ENCODE results near the gene PCMT1.
"Not testable (repeated sequence)": the region's sequence is repeated elsewhere in the genome, so short reads cannot be mapped to it uniquely, and the experiment has no call there.

PCMT1 gene

GRCh38 chr6:149823013-149823412 is 73.5 kb downstream of the PCMT1 start:
- no peak for DNase-seq

DNA sequence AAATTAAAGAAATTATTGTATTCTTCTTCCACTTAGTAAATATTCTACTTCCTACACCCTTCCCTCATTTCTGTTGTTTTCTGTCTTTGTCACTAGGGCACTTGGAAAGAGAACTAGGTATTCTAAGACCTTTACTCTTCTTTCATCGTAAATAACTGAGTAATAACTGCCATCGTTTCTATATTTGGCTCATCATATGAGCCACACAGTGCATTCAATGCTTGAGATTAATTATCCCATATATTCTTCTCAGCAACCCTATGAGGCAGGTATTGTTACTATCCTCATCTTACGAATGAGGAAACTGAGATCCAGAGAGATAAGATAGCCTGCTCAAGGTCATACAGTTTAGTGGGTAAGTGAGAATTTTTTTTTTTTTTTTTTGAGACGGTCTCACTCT is 75.8 kb downstream of the PCMT1 start:
- no peak for DNase-seq

DNA sequence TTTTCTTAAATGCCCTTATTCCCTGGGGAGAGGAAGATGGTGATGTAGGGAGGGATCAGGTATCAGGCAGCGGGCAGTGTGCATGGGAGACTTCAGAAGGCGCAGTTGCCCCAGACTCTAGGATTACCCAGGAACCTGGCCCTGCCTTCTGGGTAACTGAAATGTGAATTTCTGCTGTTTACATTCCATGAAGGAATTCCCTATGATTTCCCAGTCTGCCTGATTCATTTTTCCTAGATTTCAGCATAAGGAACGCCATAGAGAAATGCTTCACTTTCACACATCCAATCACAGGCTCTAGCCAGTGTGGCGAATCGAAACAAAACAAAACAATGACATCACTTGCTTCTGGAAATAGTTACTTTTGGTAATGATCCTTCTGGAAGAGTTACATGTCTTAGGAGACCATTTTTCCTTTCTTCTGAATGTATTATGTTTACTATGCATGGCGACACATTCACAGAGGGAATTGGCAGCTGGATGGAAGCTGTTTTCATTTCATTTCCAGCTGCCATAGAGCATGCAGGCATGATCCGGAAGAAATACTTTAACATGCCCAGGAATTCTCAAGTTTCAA is 81.3 kb downstream of the PCMT1 start:
- DNase-seq, result no peak

DNA sequence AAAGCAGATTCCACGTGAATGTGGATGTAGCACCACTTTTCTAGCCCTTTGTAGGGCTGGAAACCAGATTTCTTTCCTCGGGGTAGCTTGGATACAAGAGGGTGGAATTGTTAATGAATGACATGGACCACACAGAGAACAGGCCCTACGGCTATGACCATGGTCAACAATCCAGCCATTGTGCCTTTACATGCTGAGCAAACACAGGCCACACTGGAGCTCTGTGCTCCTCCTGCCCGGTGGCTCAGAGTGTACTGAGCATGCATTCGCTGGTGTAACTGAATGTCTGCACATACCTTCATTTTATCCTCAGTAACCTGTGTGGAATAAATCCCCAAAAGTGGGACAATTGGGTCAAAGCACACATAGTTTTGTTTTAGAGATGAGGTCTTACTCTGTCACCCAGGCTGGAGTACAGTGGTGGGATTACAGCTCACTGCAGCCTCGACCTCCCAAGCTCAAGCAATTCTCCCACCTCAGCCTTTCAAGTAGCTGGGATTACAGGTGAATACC is 81.8 kb downstream of the PCMT1 start:
- no peak for DNase-seq

DNA sequence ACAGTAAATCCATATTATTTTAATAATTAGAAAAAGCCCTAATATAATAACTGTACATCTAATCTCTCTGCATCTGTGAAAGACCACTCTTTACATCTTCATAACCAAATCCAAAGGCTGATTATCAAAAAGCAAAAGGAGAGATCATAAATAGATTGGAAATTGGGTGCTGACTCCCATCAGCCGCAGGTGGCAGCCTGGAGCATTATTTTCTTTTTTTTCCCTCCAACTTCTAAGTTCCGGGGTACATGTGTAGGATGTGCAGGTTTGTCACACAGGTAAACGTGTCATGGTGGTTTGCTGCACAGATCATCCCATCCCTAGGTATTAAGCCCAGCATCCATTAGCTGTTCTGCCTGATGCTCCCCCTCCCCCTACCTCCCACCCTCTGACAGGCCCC is 84.1 kb downstream of the PCMT1 start:
- no peak for DNase-seq

DNA sequence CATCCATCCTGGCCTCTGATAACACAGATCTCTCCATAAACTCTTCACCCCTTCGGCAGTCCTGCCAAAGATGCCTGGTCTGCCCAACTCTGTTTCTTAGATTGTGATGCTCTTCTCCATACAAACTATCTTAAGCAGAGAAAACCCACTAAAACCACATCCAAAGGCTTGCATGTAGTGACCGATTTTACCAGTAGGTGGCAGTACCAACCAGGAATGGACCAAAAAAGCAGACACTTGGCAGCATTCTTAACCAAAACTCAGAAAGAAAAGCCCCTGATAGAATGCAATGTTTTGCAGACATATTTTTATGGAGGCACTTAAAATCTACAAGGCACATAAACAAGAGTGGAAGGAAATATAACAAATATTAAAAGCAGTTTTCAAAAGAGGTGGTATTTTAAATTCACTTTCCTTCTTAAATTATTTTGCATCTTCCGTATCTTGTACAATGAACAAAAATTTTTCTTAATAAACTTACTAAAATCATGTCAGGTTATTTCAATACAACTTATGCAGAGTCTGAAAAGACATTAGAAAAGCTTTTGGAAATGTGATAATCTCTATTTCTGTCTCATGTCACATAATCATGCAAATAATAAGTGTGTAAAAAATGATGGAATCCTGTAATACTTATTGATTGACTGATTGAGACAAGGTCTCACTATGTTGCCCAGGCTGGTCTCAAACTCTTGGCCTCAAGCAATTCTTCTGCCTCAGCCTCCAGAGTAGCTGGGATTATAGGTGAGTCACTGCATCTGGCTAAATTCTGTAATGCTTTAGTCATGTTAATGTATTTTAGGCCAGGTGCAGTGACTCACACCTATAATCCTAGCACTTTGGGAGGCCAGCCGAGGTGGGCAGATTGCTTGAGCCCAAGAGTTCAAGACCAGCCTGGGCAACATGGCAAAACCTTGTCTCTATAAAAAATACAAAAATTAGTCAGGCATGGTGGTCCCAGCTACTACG is 85.3 kb downstream of the PCMT1 start:
- peak; percentile 45 to 86 (median 54) for DNase-seq

- DNase-seq, result peak in 2 of 6 experiments; percentile 5 to 10
Observed at GRCh38 chr6:149840345-149841075, 91.0 kb downstream of the PCMT1 start.

DNA sequence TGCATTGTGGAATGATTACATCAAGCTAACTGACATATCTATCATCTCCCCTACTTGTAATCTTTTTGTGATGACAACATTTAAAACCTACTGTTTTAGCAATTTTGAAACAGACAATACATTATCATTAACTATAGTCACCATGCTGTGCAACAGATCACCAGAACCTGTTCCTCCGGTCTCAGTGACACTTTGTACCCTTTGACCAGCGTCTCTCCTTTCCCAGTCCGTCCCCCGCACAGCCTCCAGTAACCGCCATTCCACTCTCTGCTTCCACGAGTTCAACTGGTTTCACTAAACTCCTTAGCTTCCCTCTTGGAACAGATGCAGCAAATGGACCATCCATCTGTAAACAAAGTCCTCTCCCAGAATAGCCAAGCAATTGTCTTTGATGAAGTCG is 92.8 kb downstream of the PCMT1 start:
- no peak for DNase-seq

- DNase-seq, result no peak
Observed at GRCh38 chr6:149843051-149843633, 93.6 kb downstream of the PCMT1 start.

DNA sequence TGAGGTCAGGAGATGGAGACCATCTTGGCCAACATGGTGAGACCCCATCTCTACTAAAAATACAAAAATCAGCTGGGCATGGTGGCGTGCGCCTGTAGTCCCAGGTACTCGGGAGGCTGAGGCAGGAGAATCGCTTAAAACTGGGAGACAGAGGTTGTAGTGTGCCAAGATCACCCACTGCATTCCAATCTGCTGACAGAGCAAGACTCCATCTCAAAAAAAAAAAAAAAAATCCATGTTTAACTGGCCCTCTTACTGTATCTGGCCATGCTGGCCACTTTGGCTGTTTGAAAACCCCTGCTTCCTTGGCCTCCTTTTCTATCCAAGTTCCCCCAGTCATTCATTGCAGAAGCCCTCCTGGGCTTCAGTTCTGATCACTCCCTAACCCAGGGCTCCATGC is 94.5 kb downstream of the PCMT1 start:
- not testable (repeated sequence) for DNase-seq

DNA sequence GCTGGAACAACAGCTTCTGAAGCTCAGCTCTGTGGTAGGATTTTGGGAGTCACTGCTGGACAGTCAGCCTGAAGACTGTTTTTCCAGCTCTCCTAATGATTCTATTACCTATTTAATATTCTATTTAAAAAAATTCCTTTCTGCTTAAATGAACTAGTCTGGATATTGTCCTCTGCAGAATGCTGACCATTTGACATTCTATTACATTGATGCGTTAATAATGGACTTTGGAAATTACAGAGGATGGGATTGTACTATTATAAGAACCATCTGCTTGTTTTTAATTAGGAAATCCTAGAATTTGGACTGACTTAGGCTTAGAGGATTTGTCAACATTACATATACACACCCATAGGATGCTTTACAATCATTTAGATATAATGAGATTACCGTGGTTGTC is 94.9 kb downstream of the PCMT1 start:
- no peak for DNase-seq

GRCh38 chr6:149845549-149845948 is 96.0 kb downstream of the PCMT1 start:
- DNase-seq, result no peak

DNA sequence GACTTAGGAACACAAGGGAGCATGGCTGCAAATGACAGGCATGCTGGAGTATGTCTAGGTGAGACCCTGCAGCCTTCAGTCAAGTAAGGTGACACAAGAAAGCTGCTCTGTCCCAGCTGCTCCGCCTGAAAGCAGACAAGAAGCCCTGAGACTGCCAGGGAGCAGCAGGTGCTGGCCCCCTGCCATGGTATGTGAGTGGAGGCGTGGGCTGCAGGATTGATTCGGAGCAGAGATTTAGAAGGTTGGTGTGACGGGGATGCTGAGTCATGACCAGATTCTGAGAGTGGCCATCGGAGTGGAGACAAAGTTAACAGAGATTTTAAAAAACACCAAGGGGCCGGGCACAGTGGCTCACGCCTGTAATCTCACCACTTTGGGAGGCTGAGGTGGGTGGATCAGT is 96.8 kb downstream of the PCMT1 start:
- DNase-seq, result no peak

DNA sequence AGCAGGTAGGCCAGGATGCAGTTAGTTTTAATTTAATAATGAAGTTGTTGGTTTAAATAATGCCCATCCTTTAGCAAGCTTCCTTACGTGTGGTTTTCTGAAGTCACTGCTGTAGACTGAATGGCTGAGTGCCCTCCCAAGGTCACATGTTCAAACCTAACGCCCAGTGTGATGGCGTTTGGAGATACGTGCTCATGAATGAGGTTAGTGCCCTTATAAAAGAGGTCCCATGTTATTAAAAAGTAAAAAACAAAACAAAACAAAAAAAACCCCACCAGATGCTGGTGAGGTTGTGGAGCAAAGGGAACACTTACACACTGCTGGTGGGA is 98.4 kb downstream of the PCMT1 start:
- no peak for DNase-seq

GRCh38 chr6:149848343-149848742 is 98.8 kb downstream of the PCMT1 start:
- not testable (repeated sequence) for DNase-seq

GRCh38 chr6:149851461-149852110 is 102.0 kb downstream of the PCMT1 start:
- DNase-seq, result no peak

DNA sequence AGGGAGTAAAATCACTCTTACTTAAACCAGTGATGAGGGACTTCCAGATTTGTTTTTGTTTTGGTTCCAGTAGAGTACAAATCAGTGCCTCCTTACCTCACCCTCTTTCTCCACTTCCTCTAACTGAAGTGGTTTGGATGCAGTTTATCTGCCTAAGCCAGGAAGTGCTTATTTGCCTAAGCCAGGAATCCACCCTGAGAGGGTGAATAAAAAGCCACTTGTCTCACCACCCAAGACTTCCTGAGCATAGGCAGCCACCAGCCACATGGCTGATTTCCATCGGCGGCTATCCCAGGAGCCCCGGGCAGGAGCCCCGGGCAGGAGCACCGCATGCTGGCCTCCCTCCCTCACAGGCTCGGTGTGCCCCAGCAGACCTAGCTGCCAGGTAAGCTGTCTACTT is 102.6 kb downstream of the PCMT1 start:
- no peak for DNase-seq

DNA sequence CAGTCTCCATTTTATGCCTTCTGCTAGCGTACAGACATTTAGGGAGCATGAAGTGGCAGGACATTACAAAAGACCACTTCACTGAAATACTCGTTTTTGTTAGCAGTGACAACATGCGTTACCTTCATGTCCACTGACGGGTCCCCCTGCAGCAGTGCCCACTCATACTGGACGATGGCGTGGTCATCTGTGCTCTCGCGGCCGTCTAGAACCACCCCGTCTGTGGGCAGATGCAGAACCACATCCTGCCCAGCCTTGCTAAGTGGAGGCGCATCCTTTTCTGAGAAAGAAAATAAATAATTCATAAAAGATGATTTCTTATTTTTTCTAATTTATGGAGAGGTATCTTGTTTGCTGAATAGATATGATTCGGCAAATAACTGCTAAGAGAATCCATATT is 103.3 kb downstream of the PCMT1 start:
- no peak for DNase-seq

- DNase-seq, result not testable (repeated sequence)
Observed at GRCh38 chr6:149854017-149854416, 104.5 kb downstream of the PCMT1 start.

DNA sequence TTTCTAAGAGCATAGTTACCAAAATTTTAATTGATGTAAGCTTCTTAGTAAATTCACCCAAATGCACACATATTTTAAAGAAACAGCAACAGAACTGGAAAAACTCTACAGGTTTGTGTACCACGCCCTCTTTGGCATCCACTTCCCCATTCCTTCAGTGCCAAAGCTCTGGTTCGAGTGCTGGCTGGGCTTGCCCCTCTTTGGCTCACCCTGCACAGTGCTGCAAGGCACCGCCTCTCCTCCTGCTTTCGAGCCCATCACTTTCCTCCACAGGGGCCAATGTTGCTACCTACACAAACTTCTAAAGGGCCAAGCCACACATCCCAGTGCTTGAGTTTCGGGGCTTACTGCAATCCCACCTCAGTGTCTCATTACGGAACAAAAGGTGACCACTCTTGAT is 105.0 kb downstream of the PCMT1 start:
- no peak for DNase-seq

DNA sequence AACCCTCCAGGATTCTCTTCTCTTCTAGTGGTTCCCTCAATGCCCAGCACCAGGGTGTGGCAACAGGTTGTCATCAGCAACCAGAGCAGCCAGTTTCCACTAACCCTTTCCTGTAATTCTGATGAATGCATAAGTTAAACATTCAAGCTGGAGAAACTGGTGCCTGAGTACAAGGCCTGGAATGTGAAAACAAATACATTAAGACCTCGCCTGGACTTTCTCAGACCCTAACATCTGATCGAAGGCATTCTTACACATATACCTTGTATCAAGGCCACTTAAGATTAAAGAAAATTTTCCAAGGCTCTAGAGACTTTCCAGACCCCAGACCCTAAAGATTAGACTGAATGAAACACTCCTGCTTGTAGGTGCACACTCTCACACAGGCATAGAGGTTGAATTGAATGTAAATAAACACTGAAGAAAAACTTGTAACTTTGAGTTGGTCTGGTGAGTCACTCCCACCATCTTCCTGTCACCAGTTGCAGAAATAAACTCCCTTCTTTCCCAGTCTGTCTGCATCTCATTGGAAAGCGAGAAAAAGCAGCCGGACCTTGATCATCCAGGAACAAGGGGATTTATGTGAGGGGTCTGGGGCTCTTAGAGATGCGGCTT is 105.6 kb downstream of the PCMT1 start:
- no peak for DNase-seq

DNA sequence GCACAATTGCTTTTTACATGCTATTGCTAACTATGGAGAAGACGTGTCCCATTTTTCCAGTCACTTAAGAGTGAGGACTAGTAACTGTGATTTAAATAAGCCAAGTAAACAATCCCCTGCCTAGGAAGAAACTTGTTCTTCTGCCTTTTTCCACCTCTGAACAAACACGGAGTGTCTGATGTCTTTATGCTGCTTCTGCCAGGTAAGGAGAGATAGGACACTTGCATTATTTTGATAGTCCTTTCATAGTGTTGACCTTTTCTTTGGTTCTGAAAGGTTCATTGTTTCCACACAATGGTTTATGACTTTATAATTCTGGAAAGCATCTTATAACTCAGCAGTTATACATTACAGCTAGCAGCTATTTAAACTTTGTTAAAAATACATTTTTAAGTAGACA is 106.2 kb downstream of the PCMT1 start:
- no peak for DNase-seq

All from stimulated activated naive CD4-positive, alpha-beta T cell (primary cell).